ENCODE data around the gene PPHLN1.
A peak's percentile ranks its signal among the peaks of the same experiment; 100 is the strongest.

Gene PPHLN1

DNA sequence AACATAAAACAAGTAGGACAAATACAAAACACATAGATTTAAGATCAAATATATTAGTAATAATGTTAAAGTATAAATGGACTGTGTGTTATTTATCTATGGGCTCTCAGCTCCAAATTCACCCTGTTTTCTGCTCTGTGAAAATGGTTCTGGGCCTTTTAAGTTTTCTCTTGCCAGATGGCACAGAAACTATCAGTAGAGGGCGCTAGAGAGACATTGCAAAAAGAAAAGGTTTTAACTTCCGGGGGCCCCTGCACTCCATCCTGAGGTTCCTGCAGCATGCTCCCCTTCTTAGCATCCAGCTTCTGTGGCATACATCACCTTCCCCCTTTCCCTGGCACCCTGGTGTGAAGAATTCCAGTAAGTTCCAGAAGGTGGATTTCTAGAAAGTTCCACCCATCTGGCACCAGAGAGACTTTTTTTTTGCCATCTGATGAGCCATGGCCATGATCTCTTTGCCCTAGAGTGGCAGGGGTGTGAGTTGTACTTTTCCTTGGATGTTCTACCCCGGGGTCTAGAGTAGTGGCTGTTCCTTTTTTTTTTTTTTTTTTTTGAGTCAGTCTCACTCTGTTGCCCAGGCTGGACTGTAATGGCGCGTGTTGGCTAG, 29.4 kb upstream of the PPHLN1 start:
- no peak overlapping the region for H3K4me3 ChIP-seq (ENCODE audit: low read length)
- no peak for DNase-seq (ENCODE audit: low read depth)
- TF ChIP-seq, protein P1, sequence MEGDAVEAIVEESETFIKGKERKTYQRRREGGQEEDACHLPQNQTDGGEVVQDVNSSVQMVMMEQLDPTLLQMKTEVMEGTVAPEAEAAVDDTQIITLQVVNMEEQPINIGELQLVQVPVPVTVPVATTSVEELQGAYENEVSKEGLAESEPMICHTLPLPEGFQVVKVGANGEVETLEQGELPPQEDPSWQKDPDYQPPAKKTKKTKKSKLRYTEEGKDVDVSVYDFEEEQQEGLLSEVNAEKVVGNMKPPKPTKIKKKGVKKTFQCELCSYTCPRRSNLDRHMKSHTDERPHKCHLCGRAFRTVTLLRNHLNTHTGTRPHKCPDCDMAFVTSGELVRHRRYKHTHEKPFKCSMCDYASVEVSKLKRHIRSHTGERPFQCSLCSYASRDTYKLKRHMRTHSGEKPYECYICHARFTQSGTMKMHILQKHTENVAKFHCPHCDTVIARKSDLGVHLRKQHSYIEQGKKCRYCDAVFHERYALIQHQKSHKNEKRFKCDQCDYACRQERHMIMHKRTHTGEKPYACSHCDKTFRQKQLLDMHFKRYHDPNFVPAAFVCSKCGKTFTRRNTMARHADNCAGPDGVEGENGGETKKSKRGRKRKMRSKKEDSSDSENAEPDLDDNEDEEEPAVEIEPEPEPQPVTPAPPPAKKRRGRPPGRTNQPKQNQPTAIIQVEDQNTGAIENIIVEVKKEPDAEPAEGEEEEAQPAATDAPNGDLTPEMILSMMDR (conservative IDR thresholded peaks at IDR 0.05; ENCODE audit: low read length): peak; percentile 39

DNA sequence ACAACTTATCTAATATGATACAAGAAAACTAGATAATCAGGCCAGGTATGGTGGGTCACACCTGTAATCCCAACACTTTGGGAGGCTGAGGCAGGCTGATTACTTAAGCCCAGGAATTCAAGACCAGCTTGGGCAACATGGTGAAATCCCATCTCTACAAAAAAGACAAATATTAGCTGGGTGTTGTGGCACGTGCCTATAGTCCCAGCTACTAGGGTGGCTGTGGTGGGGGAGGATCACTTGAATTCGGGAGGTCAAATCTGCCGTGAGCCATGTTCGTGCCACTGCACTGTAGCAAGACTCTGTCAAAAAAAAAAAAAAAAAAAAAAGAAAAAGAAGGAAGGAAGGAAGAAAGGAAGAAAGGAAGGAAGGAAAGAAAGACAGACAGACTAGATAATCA, 27.1 kb upstream of the PPHLN1 start:
- TF ChIP-seq, protein P1 (conservative IDR thresholded peaks at IDR 0.05; ENCODE audit: low read length): no peak
- H3K4me3 ChIP-seq (ENCODE audit: low read length): no peak overlapping the region
- no peak for DNase-seq (ENCODE audit: low read depth)

DNA sequence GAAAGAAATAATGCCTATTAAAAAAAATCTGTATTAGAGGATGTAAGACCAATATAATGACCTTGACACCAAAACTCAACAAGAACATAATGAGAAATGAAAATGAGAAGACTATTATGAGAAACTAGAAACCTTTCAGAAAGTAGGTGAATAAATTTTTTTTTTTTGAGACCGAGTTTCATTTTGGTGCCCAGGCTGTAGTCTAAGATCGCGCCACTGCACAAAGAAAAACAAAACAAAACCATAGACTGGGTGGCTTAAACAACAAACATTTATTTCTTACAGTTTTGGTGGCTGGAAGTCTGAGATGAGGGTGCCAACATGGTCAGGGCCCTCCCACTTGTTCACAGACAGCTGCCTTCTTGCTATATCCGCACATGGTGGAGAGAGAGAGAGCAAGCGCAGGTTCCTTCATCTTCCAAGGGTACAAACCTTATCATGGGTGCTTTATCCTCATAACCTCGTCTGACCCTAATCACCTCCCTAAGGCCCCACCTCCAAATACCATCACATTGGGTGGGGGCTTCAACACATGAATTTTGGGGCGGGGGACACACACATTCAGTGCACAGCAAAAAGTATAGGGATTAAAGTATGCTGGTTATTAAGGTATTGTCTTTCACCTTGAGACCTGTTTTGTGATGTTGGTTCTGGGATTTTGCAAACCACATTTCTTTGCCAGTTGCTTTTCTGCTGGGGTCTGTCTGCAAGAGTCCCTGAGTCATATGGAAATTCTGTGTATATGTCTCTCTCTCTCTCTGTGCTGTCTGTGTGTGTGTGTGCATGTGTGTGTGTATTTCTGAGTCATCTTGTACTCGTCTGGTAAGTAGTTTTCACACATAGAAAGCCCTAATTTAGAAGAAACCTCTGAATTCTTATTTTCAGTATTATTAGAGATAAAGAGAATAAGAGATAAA, 26.3 kb upstream of the PPHLN1 start:
- H3K4me3 ChIP-seq (ENCODE audit: low read length): no peak overlapping the region
- DNase-seq (ENCODE audit: low read depth): peak; percentile 33
- TF ChIP-seq, protein P1 (conservative IDR thresholded peaks at IDR 0.05; ENCODE audit: low read length): no peak

DNA sequence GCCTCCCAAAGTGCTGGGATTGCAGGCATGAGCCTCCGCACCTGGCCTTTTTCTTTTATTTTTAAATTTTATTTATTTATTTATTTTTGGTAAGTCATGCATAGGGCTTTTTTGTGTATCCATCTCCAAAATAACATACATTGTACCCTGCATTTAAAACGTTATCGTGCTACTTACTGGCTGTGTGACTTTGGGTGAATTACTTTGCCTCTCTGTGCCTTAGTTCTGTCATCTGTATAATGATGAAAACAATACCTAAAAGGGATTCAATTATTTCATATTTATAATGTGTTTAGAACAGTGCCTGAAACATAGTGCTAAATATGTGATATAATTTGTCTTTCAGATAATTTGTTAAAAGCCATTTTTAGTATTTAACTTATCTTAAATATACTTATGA, 19.7 kb upstream of the PPHLN1 start:
- no peak overlapping the region for H3K4me3 ChIP-seq (ENCODE audit: low read length)
- TF ChIP-seq, protein P1 (conservative IDR thresholded peaks at IDR 0.05; ENCODE audit: low read length): no peak
- DNase-seq (ENCODE audit: low read depth): no peak

DNA sequence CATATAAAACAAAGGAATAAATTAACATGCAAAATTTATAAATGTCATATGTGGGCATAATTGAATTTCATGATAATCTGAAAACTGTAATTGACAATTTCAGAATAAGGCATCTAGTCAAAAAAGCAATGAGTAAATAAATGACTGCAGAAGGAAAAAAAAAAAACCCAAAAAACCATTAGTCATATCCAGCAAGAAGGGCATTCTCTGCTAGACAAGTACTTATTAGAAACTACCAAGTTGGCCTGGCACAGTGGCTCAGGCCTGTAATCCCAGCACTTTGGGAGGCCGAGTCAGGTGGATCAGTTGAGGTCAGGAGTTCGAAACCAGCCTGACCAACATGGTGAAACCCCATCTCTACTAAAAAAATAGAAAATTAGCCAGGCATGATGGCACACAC, 17.6 kb upstream of the PPHLN1 start:
- DNase-seq (ENCODE audit: low read depth): no peak
- TF ChIP-seq, protein P1 (conservative IDR thresholded peaks at IDR 0.05; ENCODE audit: low read length): no peak
- no peak overlapping the region for H3K4me3 ChIP-seq (ENCODE audit: low read length)

DNA sequence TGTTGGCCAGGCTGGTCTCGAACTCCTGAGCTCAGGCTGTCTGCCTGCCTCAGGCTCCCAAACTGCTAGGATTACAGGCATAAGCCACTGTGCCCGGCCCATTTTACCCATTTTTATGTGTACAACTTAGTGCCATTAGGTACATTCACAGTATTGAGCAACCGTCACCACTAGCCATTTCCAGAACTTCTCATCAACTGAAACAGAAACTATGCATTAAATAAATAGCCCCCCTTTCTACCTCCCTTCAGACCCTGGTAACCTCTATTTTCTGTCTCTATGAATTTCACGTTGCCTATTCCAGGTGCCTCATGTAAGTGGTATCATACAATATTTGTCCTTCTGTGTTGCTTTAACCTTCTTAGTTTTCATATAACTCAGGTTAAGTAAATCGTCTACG, 16.0 kb upstream of the PPHLN1 start:
- TF ChIP-seq, protein P1 (conservative IDR thresholded peaks at IDR 0.05; ENCODE audit: low read length): no peak
- no peak overlapping the region for H3K4me3 ChIP-seq (ENCODE audit: low read length)

DNA sequence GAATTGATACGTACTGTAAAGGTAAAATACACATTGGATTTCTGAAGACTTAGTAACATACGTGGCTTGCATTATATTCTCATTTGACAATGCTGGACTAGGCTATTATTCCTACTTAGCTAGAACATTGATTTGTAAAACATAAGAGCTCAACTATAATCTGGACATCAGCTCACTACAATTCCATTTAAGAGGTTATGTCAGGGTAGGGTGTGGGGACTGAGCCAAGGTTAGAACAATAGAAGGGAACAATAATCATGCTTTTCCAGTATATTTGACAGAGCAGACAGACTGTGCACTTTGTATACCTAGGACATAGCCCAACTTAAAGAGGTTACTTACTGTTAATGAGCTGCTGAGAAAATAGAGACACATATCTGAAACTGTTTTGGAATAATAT, 10.9 kb upstream of the PPHLN1 start:
- no peak for DNase-seq (ENCODE audit: low read depth)
- no peak overlapping the region for H3K4me3 ChIP-seq (ENCODE audit: low read length)
- TF ChIP-seq, protein P1 (conservative IDR thresholded peaks at IDR 0.05; ENCODE audit: low read length): no peak

More for the DNA sequence above, 16.0 kb upstream of the PPHLN1 start:
- DNase-seq (ENCODE audit: low read depth): no peak
